Measurements from ENCODE around the gene RTTN.
A peak's percentile ranks its signal among the peaks of the same experiment; 100 is the strongest.

Gene RTTN

GRCh38 chr18:70197844-70198243 is 7.6 kb downstream of the RTTN start:
- DNase-seq (ENCODE audit: low read depth in 3 of 3), result no peak

- no peak for DNase-seq (ENCODE audit: low read depth in 3 of 3)
Observed at GRCh38 chr18:70197026-70197425, 8.5 kb downstream of the RTTN start.

- DNase-seq (ENCODE audit: low read depth in 3 of 3), result peak in 1 of 3 donors; percentile 8
Observed at GRCh38 chr18:70195852-70196434, 9.5 kb downstream of the RTTN start.

GRCh38 chr18:70195014-70195614 is 10.4 kb downstream of the RTTN start:
- DNase-seq (ENCODE audit: low read depth in 3 of 3), result no peak

GRCh38 chr18:70194227-70194890 is 11.1 kb downstream of the RTTN start:
- DNase-seq (ENCODE audit: low read depth in 3 of 3), result no peak

- no peak for DNase-seq (ENCODE audit: low read depth in 3 of 3)
Observed at GRCh38 chr18:70190529-70190928, 15.0 kb downstream of the RTTN start.

GRCh38 chr18:70188113-70188512 is 17.4 kb downstream of the RTTN start:
- no peak for DNase-seq (ENCODE audit: low read depth in 3 of 3)

GRCh38 chr18:70183441-70183840 is 22.0 kb downstream of the RTTN start:
- DNase-seq (ENCODE audit: low read depth in 3 of 3), result no peak

GRCh38 chr18:70182548-70182947 is 22.9 kb downstream of the RTTN start:
- DNase-seq (ENCODE audit: low read depth in 3 of 3), result no peak

- no peak for DNase-seq (ENCODE audit: low read depth in 3 of 3)
Observed at GRCh38 chr18:70181725-70182124, 23.8 kb downstream of the RTTN start.

GRCh38 chr18:70181015-70181414 is 24.5 kb downstream of the RTTN start:
- DNase-seq (ENCODE audit: low read depth in 3 of 3), result no peak

- no peak for DNase-seq (ENCODE audit: low read depth in 3 of 3)
Observed at GRCh38 chr18:70176537-70176936, 28.9 kb downstream of the RTTN start.

- DNase-seq (ENCODE audit: low read depth in 3 of 3), result no peak
Observed at GRCh38 chr18:70175216-70175615, 30.3 kb downstream of the RTTN start.

GRCh38 chr18:70172225-70172624 is 33.3 kb downstream of the RTTN start:
- DNase-seq (ENCODE audit: low read depth in 3 of 3), result no peak

- DNase-seq (ENCODE audit: low read depth in 3 of 3), result no peak
Observed at GRCh38 chr18:70169747-70170146, 35.7 kb downstream of the RTTN start.

- DNase-seq (ENCODE audit: low read depth in 3 of 3), result no peak
Observed at GRCh38 chr18:70166668-70167067, 38.8 kb downstream of the RTTN start.

- no peak for DNase-seq (ENCODE audit: low read depth in 3 of 3)
Observed at GRCh38 chr18:70165936-70166335, 39.6 kb downstream of the RTTN start.

GRCh38 chr18:70160073-70160678 is 45.3 kb downstream of the RTTN start:
- no peak for DNase-seq (ENCODE audit: low read depth in 3 of 3)

GRCh38 chr18:70158992-70159717 is 46.3 kb downstream of the RTTN start:
- DNase-seq (ENCODE audit: low read depth in 3 of 3), result no peak

- DNase-seq (ENCODE audit: low read depth in 3 of 3), result no peak
Observed at GRCh38 chr18:70156886-70157285, 48.6 kb downstream of the RTTN start.

- no peak for DNase-seq (ENCODE audit: low read depth in 3 of 3)
Observed at GRCh38 chr18:70154591-70155194, 50.8 kb downstream of the RTTN start.

- DNase-seq (ENCODE audit: low read depth in 3 of 3), result no peak
Observed at GRCh38 chr18:70151614-70152013, 53.9 kb downstream of the RTTN start.
